GM18519 (cell line): Measurements from ENCODE around the gene ABTB1.

Experiments
- ATAC-seq: cut with Tn5 transposase; IDR thresholded peaks from one replicate; pipeline ENCODE4 v1.9.1; 2021; ENCODE audit warnings: mild to moderate bottlenecking, moderate library complexity; ENCODE audit not compliant: unreplicated experiment, low FRiP score

ABTB1 gene

DNA sequence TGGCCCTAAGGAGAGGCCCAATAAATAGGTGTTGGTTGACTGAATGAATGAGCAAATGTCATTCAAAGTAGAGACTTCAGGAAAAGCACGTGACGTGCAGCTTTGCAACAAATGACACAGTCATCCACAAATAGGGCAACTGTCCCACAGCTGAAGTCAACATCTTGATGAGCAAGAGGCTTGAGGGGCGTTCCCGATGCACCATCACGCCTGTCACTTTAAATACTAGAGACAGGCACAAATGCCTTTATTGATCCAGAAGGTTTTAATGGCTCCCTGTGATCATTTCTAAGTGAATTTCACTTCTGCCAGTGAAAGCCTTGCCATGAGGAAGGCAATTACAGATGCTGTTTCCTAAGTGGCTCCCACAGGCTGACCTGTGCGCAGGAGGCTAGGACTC lies 43.6 kb downstream of the ABTB1 start:
- ATAC-seq = no peak

GRCh38 chr3:127717357-127718244 lies 44.8 kb downstream of the ABTB1 start:
- no peak for ATAC-seq

DNA sequence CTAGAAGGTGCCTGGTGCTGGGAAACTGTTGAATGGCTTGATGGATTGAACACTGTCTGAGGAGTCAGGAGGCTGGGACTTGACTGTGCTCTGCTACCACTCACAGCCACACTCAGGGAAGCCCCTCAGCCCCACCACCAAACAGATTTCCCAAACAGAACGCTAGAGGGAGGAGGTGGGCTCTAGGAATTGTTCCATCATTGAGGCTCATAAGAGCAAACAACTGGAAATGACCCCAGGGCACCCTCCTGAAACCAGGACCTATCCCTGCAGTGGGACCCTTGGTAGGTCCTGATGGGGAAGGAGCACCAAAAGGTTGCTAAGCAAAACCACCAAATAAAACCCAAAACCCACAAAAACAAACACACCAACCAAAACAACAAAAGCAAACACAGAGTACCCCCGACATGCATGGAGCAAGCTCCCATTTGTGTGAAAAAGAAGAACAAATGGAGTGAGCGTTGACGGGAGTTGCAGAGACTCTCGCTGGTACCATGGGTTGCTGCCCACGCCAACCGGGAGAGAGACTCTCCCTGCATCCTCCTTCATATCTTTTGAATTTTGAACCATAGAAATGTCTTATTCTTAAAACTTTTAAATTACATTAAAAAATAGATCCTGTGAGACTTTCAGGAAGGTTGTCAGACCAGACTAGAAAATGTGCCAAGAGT lies 45.6 kb downstream of the ABTB1 start:
- no peak for ATAC-seq

GRCh38 chr3:127718916-127719290 lies 46.2 kb downstream of the ABTB1 start:
- ATAC-seq = no peak

GRCh38 chr3:127719369-127719768 lies 46.6 kb downstream of the ABTB1 start:
- ATAC-seq = no peak

DNA sequence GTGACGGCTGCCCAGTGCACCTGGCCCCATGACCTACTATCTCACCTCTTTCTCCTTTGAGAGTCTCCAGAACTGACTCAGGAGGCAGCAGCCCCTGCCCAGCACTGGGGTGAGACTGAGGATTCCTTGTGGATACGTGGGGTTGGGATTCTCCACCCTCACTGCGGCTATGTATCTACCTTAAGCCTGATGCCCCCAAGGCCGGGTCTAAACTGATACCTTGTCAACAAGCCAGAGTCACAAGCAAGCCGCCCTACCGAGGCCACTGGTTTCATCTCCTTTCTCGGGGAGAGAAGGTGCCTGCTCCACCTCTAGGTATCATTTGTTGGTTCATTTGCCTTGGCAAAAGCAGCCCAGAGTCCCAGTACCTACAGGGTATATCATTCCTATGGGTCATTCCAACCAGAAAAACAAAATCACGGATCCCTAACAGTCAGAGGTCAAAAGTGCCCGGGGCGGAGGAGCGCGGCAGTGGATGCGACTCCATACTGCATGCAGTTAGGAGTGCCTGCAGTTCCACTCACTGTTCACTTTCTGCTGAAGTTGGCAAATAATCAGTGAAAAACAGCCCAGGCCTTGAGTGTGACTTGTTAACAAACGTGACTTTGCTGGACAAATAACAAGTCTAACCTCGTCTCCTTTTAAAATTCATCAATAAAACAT lies 47.5 kb downstream of the ABTB1 start:
- no peak for ATAC-seq

DNA sequence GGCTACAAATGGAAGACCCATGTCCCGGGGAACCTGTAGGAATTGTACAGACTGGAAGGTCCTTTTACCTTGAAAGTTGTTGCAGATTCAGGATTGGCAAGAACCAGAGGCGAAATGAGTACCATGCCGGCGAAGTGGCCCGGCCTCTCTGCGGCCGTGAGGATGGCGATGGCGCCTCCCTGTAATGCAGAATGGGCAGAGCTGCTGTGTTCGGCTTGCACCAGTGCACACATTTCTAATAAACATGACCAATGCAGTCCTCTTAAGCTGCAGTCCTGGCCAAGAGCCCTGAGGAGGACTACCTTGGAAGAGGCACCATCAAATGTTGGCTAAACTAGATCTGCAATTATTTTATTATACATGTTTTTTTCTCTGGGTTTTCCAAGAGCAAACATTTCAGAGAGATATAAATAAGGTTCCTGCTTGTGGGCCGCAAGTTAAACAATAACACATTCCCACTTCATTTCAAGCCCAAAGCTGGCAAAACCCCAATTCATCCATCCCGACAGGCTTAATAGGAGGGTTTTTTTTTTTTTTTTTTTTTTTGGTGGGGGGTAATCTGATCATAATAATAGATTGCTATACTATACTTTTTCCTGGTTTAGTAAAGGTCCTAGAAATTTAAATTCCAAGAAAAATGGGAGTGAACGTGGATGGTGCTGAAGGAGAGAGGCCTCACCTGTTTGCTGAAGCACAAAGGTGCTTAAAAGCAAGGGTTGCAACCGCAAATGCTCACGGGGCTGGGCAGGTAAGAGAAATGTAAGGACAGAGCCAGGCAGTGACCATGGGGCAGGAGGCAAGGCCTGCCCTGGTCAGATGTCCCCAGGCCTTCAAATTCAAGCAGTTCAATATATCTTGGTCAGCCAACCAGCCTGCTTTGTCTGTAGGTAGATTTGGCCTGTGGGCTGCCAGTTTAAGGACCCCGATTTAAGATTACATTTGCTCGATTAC lies 48.5 kb downstream of the ABTB1 start:
- no peak for ATAC-seq

DNA sequence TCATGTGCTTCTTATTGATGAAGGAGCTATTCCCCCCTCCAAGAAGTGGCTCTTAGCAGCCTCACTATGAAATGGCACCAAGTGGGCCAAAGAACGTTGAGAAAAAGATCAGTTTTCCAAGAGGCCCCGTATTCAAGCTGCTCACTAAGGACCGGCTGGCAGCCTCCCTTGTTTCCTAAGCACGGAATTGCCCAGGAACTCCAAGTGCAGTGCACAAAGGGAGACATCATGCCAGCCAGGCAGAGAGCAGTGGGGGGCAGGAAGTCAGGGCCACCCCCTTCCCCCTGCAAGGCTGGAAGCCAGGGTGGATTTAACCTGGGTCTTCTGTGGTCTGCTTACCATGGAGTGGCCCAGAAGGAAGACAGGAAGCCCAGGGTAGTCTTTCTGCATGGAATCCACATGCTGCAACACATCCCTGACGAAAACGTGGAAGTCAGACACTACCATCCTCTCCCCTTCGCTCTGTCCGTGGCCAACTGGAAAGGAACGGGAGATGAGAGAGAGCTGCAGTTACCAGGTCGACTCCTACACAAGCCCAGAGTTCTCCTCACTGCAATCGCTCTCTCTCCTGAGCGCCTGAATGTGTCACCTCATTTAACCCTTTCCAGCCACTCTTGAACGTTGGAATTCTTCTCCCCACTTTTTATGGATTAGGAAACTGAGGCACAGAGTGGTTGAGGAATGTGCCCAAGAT lies 49.5 kb downstream of the ABTB1 start:
- no peak for ATAC-seq

GRCh38 chr3:127723011-127723567 lies 50.3 kb downstream of the ABTB1 start:
- ATAC-seq = no peak

- no peak for ATAC-seq
Measured at GRCh38 chr3:127726894-127727293, 54.1 kb downstream of the ABTB1 start.

DNA sequence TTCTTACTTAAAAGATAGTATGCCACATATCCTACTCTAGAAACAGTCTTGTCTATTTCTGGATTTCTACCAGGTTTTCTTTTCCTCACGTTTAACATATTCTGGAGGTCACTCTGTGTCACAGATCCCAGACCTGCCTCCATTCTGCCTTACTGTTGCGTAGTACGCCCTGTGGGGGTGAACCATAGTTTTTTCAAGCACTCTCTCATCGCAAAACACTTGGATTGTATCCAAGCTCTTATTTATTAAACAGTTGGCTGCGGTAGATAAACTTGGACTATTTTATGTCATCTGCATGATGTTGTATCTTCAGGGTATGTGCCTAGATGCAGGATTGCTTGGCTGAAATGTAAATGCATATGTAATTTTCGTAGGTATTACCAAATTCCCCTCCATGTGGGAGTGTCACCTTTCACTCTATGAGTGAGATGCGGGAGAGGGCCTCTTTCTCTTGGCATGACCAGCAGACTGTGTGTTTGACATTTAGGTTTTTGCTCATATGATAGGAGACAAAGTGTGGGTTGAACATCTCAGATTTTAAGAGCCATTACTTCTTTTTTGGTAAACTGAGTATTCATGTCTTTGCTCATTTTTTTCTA lies 55.8 kb downstream of the ABTB1 start:
- ATAC-seq = no peak

DNA sequence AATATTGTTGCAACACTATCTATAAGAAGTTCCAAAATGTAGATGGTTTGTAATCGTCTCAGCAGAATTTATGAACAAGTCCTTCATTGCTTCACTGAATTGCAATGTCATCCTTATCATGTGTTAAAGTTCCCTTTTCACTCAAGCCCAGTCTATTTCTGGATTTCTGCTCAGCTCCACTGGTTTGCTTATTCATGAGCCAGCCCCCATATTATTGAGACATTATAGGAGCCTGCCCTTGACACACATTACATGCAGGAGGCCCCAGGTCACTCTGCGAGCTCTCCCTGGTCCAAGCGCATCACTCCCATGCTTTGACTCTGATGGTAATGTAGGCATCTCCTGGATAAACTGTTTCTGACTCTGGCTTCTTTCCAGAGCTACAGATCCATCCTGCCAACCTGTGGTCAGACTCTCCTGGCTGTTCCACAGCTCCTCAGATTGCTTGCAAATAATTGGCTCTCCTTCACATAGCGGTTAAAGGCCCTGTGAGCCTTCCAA lies 56.9 kb downstream of the ABTB1 start:
- ATAC-seq = no peak

- no peak for ATAC-seq
Measured at GRCh38 chr3:127730171-127730570, 57.4 kb downstream of the ABTB1 start.
